AML-193 (cell line): ENCODE results near the gene MTCH1.
"Not testable (repeated sequence)": the region's sequence is repeated elsewhere in the genome, so short reads cannot be mapped to it uniquely, and the experiment has no call there.

Source experiments
- DNase-seq, 2 experiments: peaks; one replicate each; lab custom pipeline; 2025; lab: John Stamatoyannopoulos, UW

MTCH1 gene

DNA sequence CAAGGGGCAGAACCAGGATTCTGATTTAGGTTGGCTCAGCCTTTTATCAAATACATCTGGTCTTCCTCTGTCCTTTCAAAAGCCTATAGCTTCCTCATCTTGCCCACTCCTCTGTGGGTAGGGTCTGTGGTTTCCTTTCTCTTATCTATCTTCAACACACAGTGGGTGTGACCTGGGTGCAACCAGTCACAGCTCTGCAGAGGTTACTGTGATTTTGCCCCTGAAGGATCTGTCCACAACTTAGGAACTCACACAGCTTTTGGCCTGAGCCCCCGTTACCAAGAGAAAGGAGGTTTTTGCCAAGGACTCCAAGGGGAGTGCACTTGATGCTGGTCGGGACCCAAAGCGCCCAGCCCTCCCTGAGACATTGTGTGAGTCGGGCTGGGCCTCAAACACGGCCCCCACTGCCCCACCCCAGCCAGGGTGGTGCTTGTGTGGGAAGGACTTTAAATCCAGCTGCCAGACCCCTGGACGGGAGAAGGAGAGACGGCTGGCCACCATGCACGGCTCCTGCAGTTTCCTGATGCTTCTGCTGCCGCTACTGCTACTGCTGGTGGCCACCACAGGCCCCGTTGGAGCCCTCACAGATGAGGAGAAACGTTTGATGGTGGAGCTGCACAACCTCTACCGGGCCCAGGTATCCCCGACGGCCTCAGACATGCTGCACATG, 31.6 kb downstream of the MTCH1 start, which contains the start of gene PI16:
Gene PI16 (plus strand): TSS at position 477 of the 670 bp plus-strand sequence. CDS start 23 bp downstream, at position 500.
- no peak for DNase-seq

GRCh38 chr6:36953931-36954261, 32.1 kb downstream of the MTCH1 start:
- no peak for DNase-seq

DNA sequence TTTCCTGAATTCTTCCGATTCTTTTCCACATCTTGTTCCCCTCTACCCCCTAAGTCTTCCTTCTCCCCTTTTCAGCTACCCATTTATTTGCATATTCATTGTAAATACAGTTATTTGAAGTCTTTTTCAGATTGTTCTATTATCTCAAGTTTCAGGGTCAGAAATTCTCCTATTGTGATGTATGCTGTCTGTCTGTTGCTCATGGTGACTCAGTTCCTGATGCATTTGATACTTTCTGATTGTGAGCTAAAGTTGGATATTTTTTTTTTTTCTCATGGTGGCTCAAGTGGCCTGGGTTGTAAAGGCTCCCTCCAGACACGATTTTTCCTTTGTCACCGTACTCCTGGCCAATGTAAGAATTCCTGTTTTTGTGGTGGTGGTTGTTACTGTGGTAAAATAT, 36.4 kb downstream of the MTCH1 start:
- DNase-seq: no peak

- not testable (repeated sequence) for DNase-seq
Observed at GRCh38 chr6:36949076-36949475, 36.9 kb downstream of the MTCH1 start.

GRCh38 chr6:36947570-36948351, 38.2 kb downstream of the MTCH1 start:
- DNase-seq: no peak

DNA sequence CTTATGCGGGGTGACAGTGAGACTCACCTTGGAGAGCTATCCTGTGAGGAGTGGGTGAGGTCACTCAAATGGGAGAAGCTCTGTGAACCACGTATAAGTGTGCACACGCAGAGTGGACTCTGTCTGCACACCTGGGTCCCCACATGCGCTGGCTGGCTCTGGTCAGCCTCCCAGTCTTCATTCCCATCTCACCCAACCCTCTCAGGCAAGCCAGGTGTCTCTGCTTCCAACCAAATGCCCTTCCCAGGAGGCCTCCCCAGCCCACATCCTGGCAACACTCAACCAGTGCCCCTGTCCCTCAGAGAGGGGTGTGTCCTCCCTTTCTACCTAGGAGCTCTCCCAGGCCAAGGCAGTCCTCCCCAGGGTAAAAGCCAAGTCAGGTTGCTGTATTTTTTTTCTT, 39.5 kb downstream of the MTCH1 start:
- no peak for DNase-seq

- no peak for DNase-seq
Observed at GRCh38 chr6:36945301-36945700, 40.7 kb downstream of the MTCH1 start.

- no peak for DNase-seq
Observed at GRCh38 chr6:36944650-36945049, 41.3 kb downstream of the MTCH1 start.

DNA sequence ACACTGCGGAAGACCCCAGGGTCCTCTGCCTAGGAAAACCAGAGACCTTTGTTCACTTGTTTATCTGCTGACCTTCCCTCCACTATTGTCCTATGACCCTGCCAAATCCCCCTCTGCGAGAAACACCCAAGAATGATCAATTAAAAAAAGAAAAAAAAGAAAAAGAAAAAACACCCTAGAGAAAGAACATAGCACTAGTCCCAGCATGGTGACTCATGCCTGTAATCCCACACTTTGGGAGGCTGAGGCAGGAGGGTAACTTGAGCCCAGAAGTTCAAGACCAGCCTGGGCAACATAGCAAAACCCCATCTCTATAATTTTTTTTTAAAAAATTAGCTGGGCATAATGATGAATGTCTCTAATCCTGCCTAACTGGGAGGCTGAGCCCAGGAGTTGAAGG, 43.7 kb downstream of the MTCH1 start:
- DNase-seq: not testable (repeated sequence)

DNA sequence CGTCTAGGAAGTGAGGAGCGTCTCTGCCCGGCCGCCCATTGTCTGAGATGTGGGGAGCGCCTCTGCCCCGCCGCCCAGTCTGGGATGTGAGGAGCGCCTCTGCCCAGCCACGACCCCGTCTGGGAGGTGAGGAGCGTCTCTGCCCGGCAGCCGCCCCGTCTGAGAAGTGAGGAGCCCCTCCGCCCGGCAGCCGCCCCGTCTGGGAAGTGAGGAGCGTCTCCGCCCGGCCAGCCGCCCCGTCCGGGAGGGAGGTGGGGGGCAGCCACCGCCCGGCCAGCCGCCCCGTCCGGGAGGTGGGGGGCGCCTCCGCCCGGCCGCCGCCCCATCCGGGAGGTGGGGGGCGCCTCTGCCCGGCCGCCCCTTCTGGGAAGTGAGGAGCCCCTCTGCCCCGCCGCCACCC, 44.4 kb downstream of the MTCH1 start:
- not testable (repeated sequence) for DNase-seq

DNA sequence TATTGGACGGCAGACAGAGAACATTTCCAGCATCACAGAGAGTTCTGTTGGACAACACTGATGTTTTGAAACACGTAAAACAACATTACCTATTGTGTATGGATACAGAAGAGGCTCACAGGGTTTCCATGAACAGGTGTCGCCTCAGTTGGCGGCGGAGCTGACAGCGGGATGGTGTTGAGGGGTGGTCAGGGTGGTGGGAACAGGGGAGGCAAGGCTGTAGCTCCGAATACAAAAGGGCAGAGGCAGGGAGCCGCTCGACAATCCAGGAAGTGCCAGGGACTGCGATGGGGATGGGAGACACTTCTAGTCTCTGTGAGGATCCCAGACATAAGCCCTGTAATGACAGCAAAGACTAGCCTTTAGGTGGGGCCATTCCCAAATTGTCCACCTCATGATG, 46.0 kb downstream of the MTCH1 start:
- DNase-seq: no peak

- not testable (repeated sequence) for DNase-seq
Observed at GRCh38 chr6:36939005-36939404, 47.0 kb downstream of the MTCH1 start.

GRCh38 chr6:36938536-36938935, 47.5 kb downstream of the MTCH1 start:
- DNase-seq: no peak

DNA sequence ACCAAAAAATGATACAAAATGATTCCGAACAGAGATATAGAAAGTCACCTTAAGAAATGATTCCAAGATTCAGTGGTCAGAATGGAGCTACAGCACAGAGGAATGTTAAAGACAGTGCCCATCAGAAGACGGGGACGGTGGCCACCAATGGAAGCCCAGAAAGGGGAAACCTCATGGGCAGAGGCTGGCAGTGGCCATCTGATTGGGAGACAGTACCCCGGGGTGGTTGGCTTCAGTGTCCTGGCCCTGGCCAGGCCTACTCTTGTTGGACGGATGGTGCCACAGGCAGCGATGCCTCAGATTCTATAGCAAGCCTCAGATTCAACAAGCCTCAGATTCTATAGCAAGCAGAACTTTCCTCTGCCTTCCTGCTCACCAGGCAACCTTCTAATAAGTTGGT, 48.1 kb downstream of the MTCH1 start:
- no peak for DNase-seq

DNA sequence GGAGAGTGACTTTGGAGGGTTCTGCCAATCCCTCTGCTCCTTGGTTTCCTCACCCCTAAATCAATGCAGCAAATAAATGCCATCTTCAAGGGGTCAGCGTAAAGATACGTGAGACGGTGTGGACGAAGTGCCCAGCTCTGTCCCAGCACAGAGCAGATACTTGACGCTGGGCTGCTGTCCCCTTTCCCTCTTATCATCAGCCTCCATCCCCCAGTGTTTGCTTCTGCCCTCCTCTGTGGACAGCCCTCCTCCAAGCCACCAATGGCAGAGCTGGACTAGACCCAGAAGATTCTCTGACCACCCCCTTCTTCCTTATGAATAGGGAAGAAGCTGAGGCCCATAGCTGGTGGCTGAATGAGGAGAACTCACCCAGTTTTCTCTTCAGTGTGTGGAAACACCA, 49.2 kb downstream of the MTCH1 start:
- DNase-seq: no peak

- no peak for DNase-seq
Observed at GRCh38 chr6:36934901-36935300, 51.1 kb downstream of the MTCH1 start.

GRCh38 chr6:36933519-36933918, 52.5 kb downstream of the MTCH1 start:
- DNase-seq: no peak

GRCh38 chr6:36933102-36933501, 52.9 kb downstream of the MTCH1 start:
- no peak for DNase-seq

DNA sequence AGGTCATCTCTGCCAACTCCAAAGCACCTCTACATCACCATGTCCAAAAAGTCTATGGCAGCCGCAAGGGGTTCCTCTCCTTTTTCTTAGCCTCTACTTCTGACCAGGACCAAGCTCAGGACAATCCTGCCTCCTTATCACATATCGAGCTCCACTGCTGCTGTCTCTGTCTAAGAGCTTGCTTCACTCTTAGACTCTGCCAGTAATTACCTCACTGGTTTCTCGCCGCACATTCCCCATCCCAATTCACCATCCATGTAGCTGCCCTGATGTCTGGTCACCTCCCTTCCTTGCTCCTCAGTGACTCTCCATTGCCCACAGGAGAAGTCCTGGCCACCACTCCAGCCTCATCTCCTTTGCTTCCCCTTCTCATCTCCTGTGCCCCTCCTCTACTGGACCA, 55.5 kb downstream of the MTCH1 start:
- no peak for DNase-seq

DNA sequence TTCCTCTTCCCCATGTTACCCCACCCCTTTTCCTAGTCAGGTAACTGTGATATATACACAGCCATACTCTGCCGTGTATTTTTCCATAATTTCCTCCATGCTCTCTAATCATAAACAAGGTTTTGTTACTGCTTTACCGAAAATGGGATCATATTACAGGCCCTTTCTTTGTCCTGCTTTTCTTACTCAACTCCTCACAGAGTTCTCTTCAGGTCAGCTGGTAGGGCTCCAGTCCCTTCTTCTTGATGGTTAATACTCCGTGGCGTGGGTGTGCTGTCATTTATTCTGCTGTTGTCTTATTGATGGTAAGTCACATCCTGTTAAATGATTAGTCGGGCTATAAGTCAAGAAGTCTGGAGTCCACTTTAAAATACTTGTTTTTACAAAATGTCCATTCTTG, 56.4 kb downstream of the MTCH1 start:
- DNase-seq: no peak

- DNase-seq: no peak
Observed at GRCh38 chr6:36929152-36929551, 56.8 kb downstream of the MTCH1 start.

GRCh38 chr6:36928547-36928918, 57.5 kb downstream of the MTCH1 start:
- DNase-seq: no peak

GRCh38 chr6:36927691-36928546, 58.1 kb downstream of the MTCH1 start:
- DNase-seq: no peak
